Pons (tissue), 1 donor: ENCODE data around the gene LIMS2.

ENCODE experiments used
- DNase-seq: peaks from one replicate; pipeline ENCODE4 v3.0.0-alpha.2; 2016; ENCODE audit warnings: low spot score

The LIMS2 gene

DNA sequence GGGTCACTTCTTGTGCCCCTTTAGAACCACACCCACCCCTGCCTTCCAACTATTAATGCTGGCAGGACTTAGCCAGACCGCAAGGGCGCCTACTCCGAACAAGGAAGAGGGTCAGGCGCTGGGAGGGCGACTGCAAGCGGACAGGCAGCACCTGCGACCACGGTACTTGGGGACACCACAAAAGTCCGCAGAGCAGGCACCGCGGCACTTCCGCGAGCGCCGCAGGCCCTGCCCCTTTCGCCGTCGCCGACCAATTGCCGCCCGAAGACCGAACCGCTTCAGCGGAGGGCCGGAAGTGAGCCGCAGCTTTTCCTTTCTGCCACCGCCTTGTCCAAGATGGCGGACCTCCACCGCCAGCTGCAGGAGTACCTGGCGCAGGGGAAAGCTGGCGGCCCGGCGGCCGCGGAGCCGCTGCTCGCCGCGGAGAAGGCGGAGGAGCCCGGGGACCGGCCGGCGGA, 25.9 kb upstream of the LIMS2 start, which contains the start of gene SFT2D3:
Gene SFT2D3 (plus strand): TSS at position 305 of the 458 bp plus-strand sequence. CDS start 32 bp downstream, at position 337.
- peak; percentile 86 for DNase-seq

DNA sequence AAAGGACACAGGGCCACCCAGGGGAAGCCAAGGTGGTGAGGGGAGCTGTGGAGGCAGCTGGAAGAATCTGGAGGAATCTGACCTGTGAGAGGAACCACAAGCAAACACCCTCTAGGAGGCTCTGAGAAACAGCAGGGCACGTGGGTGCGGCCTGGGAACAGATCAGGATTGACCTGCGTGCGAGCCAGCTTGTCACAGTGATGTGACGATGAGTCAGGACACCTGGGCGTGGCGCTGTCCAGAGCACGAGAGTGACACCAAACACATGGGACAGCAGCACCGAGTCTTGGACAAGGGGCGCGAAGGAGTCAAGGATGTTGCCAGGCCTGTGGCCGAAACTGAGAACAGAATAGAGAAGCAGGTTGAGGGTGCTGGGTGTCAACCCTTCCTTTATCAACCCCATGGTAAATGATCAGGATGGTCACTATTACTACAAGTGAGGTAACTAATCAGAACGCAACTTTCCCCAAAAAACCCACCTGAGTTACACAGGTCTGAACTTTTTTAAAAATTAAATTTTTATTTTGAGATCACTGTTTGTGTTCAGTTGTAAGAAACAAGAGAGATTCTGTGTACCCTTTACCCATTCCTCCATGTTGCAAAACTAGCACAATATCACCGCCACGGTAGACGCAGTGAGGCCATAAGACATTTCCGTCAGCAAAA, 25.3 kb upstream of the LIMS2 start:
- DNase-seq, result peak; percentile 65

DNA sequence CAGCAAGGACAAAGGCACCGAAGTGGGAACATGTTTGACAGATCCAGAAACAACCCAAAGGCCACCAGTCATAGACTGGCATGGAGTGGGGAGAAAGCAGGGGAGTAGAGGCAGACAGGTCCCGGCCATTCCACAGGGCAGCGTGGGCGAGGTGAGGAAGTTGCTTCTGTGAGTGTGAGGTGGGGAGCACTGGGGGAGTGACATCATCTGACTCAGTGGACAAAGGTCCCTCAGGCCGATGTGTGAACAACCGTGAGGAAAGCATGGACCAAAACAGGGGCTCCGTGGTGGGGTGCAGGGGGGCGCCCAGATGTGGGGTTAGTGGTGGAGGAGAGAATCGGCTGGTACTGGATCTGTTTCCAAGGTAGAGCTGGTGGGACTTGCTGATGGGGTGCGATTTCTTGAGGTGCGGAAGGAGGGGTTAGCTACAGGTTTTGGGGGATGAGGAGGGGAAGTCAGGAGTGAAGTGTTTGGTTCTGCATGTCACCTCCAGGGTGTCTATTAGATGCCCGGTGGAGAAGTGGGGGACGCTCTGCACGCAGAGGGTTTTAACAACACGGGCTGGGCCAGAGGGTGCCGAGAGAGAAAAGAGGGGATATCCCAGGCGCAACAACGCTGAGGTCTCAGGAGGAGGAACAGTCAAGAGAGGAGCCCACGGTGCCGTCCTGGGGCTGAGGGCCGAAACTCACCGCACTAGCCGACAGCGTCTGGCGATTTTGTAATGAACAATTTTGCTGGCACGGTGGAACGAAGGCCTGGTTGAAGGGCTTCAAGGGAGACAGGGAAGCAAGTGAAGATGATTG, 23.4 kb upstream of the LIMS2 start:
- DNase-seq, result no peak

GRCh38 chr2:127697482-127698180, 22.3 kb upstream of the LIMS2 start:
- DNase-seq, result no peak

DNA sequence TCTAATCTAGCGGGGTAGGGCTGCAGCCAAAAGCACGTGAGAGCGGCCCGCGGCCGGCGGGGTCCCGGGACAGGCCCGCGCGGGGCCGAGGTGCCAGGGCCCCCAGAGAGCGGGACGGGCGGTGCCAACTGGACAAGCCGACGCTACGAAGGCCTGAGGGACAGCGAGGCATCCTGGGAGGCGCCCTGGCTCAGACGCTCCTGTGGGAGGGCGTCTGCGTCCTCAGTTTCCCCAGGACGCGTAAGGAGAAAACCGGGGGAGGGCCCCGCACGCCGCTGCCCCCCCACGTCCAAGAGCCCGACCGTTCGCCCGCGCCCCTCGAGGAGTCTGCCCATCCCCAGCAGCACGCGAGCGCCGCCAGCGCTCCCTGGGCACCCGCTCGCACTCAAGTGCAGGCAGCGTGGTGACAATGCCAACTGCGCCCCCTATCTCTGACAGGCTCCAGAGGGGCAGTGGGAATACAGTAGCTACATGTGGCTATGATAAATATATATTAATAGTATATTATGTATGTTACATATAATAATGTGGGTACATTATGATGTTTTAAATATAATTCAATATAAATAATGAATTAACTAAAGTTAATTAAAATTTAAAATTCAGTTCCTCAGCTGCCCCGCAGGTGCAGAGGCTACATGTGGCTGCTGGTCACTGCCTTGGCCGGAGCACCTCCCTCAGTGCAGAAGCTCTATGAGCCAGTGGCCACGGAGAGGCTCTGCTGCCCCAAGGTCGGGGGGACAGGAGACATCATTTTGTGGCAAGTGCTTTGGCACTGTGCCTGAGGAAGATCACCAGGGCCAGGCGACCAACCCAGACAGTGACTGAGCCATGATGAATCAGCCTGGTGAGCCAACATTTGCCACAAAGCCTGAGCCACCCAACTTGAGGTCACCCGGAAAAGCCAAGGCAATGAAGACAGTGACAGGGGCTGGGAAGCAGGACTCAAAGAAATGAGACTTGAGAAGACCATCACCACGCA, 20.5 kb upstream of the LIMS2 start:
- peak; percentile 77 for DNase-seq

DNA sequence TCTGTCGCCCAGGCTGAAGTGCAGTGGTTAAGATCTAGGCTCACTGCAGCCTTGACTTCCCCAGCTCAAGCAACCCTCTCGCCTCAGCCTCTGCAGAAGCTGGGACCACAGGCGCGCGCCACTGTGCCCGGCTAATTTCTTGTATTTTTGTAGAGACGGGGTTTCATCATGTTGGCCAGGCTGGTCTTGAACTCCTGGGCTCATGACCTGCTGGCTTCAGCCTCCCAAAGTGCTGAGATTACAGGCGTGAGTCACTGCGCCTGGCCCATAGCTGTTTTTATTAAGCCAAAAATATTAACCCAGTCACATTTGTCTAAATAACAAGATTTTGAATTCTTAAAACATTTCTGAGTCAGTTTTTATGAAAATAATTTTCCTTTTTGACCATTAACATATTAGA, 19.7 kb upstream of the LIMS2 start:
- no peak for DNase-seq

DNA sequence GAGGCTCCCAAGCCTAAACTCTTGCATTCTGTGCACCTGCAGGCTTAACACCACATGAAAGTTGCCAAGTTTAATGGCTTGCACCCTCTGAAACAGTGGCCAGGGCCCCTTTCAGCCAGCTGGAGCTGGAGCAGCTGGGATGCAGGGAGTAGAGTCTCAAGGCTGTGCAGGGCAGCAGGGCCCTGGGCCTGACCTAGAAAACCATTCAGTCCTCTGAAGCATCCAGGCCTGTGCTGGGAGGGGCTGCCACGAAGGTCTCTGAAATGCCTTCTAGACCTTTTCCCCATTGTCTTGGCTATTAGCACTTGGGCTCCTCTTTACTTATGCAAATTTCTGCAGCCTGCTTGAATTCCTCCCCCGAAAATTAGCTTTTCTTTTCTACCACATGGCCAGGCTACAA, 15.4 kb upstream of the LIMS2 start:
- DNase-seq, result no peak

GRCh38 chr2:127688405-127688804, 13.1 kb upstream of the LIMS2 start:
- no peak for DNase-seq

DNA sequence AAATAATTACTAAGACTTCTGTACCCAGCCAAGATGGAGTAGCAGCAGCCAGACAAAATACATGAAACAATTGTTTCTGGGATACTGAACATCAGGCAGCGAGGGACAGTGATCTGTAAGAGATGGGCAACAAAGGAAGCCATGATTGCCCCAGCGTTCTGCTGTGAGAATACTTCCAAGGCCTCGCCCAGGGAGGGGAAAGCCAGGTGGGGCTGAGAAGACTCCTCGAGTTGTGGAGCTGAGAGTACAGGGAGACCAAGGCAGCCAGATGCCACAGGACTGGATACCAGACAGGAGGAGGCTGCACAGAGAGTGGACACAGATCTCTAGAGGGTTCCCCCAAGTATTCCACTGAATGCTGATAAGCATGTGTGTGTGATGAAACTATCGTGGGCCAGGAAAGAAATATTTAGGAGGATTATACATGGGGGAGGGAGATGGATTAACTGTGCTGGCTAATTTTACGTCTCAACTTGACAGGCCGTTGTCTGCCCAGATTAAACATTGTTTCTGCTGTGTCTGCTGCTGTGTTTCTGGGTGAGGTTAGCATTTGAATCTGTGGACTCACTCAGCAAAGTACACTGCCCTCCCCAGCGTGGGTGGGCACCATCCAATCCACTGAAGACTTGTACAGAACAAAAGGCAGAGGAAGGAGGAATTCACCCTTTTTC, 10.2 kb upstream of the LIMS2 start:
- DNase-seq, result no peak

- DNase-seq, result no peak
These were observed 8.4 kb upstream of the LIMS2 start for GRCh38 chr2:127683757-127684156.

- no peak for DNase-seq
These were observed 7.7 kb upstream of the LIMS2 start for GRCh38 chr2:127683056-127683455.

DNA sequence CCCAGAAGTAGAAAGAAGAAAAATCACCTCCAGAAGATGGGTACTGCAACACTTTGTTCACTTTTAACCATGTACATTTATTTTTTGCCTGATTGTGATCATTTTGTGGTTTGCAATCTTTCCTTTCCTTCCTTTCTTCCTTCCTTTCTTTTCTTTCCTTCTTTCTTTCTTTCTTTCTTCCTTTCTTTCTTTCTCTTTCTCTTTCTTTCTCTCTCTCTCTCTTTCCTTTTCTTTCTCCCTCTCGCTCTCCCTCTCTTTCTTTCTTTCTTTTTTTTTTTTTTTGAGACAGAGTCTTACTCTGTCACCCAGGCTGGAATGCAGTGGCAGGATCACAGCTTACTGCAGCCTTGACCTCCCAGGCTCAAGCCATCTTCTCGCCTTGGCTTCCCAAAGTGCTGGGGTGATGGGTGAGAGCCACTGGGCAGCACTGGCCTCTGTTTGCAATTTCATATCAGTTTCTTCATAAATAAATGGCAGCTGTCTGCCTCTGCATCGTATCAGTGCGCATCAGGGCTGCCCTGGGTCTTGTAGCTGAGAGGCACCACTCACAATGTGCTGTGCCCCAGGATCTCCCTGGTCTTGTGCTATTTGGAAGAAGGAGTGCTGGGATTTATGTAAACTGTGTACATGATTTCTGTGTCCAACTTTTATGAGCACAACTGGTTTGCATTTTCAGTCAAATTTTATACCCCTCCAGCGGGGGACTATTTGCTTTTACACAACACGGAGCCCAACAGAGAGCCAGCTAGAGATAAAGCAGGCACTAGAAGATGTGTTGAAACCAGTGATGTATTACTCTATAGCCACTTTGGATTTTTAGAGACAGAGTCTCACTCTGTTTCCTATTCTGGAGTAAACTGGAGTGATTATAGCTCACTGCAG, 6.9 kb upstream of the LIMS2 start:
- no peak for DNase-seq

GRCh38 chr2:127681288-127681804, 6.0 kb upstream of the LIMS2 start:
- no peak for DNase-seq

DNA sequence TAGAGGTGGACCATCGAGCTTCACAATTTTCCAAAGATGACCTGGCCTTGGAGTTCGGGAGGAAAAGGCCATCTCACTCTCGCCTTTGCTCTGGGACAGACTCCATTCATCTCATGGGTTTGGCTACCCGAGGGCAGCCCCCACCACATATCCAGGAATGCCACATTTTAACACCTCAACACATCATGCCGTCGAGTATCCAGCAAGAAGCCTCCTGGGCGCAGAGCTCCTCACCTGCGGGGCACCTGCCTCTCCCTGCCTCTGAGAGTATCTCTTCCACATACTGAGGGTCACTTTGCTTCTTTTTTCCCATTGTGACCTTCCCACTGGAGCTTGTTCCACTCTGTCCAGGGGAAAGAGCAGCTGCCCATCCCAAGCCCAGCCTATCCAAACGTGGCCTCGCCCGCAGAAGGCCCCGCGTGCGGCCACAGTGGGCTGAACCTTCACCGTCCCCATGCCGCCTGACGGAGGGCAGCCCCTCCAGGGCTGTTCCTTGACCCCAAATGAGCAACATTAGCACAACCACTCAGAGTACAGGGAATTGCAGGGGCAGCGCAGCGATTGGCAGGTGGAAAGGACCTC, 5.5 kb upstream of the LIMS2 start:
- no peak for DNase-seq

DNA sequence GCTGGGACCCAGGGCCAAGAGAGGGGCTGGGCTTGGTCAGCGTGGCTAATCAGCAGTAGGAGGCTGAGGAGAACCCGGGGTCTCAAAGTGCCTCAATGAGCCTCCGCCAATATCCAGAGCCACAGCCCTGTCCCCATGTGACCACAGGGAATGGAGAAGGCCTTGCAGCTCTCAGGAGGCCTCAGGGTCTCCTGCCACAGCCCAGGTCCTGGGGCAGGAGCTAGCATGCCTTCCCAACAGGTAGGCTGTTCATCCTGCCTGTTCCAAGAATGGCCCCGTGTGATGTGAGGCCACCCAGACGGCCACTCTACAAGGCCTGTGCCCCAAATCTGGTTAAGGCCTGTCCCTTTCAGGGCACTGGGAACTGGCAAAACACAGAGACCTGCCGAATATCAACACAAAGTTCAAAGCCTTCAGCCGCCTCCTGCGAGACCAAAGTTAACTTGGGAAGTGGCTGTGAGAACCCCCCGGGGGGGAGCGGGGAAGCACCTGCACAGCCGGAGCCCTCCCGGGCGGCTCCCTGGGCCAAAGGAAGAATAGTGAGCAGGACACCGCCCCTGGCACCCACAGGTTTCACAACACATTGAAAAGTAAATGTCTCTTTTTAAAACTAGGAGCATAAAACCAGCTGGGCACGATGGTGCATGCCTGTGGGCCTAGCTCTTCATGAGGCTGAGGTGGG, 4.5 kb upstream of the LIMS2 start:
- no peak for DNase-seq

GRCh38 chr2:127678991-127679390, 3.7 kb upstream of the LIMS2 start:
- DNase-seq, result no peak

GRCh38 chr2:127678531-127678930, 3.2 kb upstream of the LIMS2 start:
- no peak for DNase-seq

GRCh38 chr2:127676906-127677305, 1.6 kb upstream of the LIMS2 start:
- DNase-seq, result no peak
